Uterus (tissue), 4 donors: ENCODE measurements around the gene SOX4. TPM values are rescaled to one million over a fixed set of nuclear protein-coding genes. Genes with fewer than 3 reads are reported as not detected.
A peak's percentile ranks its signal among the peaks of the same experiment; 100 is the strongest.

Experiments used
- DNase-seq, 2 donors: peaks; one replicate each; pipeline ENCODE4 v3.0.0-alpha.2; 2019 to 2020
- H3K27ac ChIP-seq, 2 donors: fragments of 200-600 bp; sonication (generic); 1 replicate in 1 of 2; 2 replicates in 1 of 2; pipeline ENCODE4 v1.5.1; 2016 to 2018
- H3K27me3 ChIP-seq, 2 donors: fragments of 200-600 bp; sonication (generic); one replicate each; pipeline ENCODE4 v1.5.1; 2018 to 2019; ENCODE audit warnings: control low read depth in 1 of 2
- H3K36me3 ChIP-seq, 2 donors: fragments of 200-600 bp; sonication (generic); one replicate each; pipeline ENCODE4 v1.5.1; 2019; ENCODE audit warnings: control low read depth in 1 of 2
- H3K4me1 ChIP-seq, 2 donors: fragments of 200-600 bp; sonication (generic); one replicate each; pipeline ENCODE4 v1.5.1; 2018 to 2019; ENCODE audit warnings: control low read depth in 1 of 2
- H3K4me3 ChIP-seq, 2 donors: fragments of 200-600 bp; sonication (generic); 1 replicate in 1 of 2; 2 replicates in 1 of 2; pipeline ENCODE4 v1.5.1; 2018 to 2019; ENCODE audit warnings: mild to moderate bottlenecking in 1 of 2
- H3K9me3 ChIP-seq, 2 donors: fragments of 200-600 bp; sonication (generic); one replicate each; pipeline ENCODE4 v1.5.1; 2019; ENCODE audit warnings: control low read depth in 1 of 2
- CTCF ChIP-seq, 4 experiments: fragments of 200-600 bp in 2 of 4; fragments of 450-650 bp in 2 of 4; sonication (generic) in 2 of 4; IDR thresholded peaks; one replicate each; pipeline ENCODE4 v1.5.1; 2016 to 2019; ENCODE audit warnings: antibody characterized with exemption in 4 of 4, mild to moderate bottlenecking in 2 of 4, moderate library complexity in 1 of 4
- POLR2A ChIP-seq, 2 donors: fragments of 450-650 bp; IDR thresholded peaks; one replicate each; pipeline ENCODE4 v1.6.1; 2016; ENCODE audit warnings: antibody characterized with exemption in 2 of 2, mild to moderate bottlenecking in 1 of 2, moderate library complexity in 1 of 2
- intact Hi-C: fragments of 100-400 bp; cut with DNase I; formaldehyde crosslinking; loops from one replicate; pipeline ENCODE4 v1.15.1; 2023; ENCODE audit warnings: low total_unique reads
- total RNA-seq, 4 donors: library from RNA; depleted of rRNA in 3 of 4; stranded (reverse); fragments of >200 nt in 3 of 4; gene quantifications; one replicate each; pipeline versions ENCODE4 v1.1.0 to v1.2.4, GENCODE V29; 2014 to 2023
- donor health status: DM: yes; HTN: yes; CAD: no.

The SOX4 gene
- total RNA-seq, 4 donors from 2014 or later: 5.9 to 103 (median 18.1) TPM

GRCh38 chr6:21596145-21596948 lies 2.8 kb downstream of the SOX4 start:
- peak; percentile 61 to 72 for DNase-seq
- H3K27me3 ChIP-seq: no peaks in the 10 kb centered on the region
- peak overlapping the region; percentile 97 for H3K27ac ChIP-seq
- no peaks in the 10 kb centered on the region for H3K9me3 ChIP-seq
- H3K36me3 ChIP-seq: no peaks in the 10 kb centered on the region
- no peaks in the 10 kb centered on the region for H3K4me1 ChIP-seq
- H3K4me3 ChIP-seq: peak overlapping the region; percentile 76 to 84
- intact Hi-C loops: no loop called here
- TF ChIP-seq CTCF (IDR thresholded peaks at IDR 0.05): no peak
- TF ChIP-seq POLR2A (IDR thresholded peaks at IDR 0.05): no peak

GRCh38 chr6:21596949-21597682 lies 3.6 kb downstream of the SOX4 start:
- Histone ChIP-seq H3K4me1 (no peaks in the 10 kb centered on the region), H3K27me3 (no peaks in the 10 kb centered on the region), H3K9me3 (no peaks in the 10 kb centered on the region), H3K27ac (peak overlapping the region; percentile 97), H3K36me3 (no peaks in the 10 kb centered on the region), H3K4me3 (peak overlapping the region; percentile 76 to 84)
- TF ChIP-seq POLR2A (IDR thresholded peaks at IDR 0.05): no peak
- peak; percentile 40 to 69 (median 62) for TF ChIP-seq CTCF (IDR thresholded peaks at IDR 0.05)
- intact Hi-C loops: no loop called here
- no peak for DNase-seq

GRCh38 chr6:21597801-21598673 lies 4.5 kb downstream of the SOX4 start:
- H3K9me3 ChIP-seq: no peaks in the 10 kb centered on the region
- intact Hi-C loops: no loop called here
- TF ChIP-seq CTCF (IDR thresholded peaks at IDR 0.05) (no peak), POLR2A (IDR thresholded peaks at IDR 0.05) (no peak)
- peak overlapping the region; percentile 97 for H3K27ac ChIP-seq
- peak overlapping the region; percentile 76 to 84 for H3K4me3 ChIP-seq
- H3K27me3 ChIP-seq: no peaks in the 10 kb centered on the region
- DNase-seq: no peak
- H3K4me1 ChIP-seq: no peaks in the 10 kb centered on the region
- H3K36me3 ChIP-seq: no peaks in the 10 kb centered on the region

- Histone ChIP-seq H3K4me3 (peak overlapping the region; percentile 76 to 84), H3K36me3 (no peaks in the 10 kb centered on the region), H3K4me1 (no peaks in the 10 kb centered on the region), H3K27ac (peak overlapping the region; percentile 97), H3K27me3 (no peaks in the 10 kb centered on the region), H3K9me3 (no peaks in the 10 kb centered on the region)
- DNase-seq: no peak
- TF ChIP-seq CTCF (IDR thresholded peaks at IDR 0.05) (no peak), POLR2A (IDR thresholded peaks at IDR 0.05) (no peak)
- intact Hi-C loops: no loop called here
Observed at GRCh38 chr6:21598674-21599023, 5.1 kb downstream of the SOX4 start.
